H1 (cell line): Measurements from ENCODE around the gene R3HDM2. TPM values are rescaled to one million over a fixed set of nuclear protein-coding genes. Genes with fewer than 3 reads are reported as not detected.
A peak's percentile ranks its signal among the peaks of the same experiment; 100 is the strongest.

ENCODE experiments used
- CTCF ChIA-PET: fragments of 300-600 bp; sonication (Branson Sonifier 250); formaldehyde crosslinking; loops from one replicate; lab custom pipeline; 2021; ENCODE audit not compliant: partially characterized antibody; lab: Charles Lee
- POLR2A ChIA-PET: fragments of 300-600 bp; sonication (Branson Sonifier 250); formaldehyde crosslinking; loops from one replicate; lab custom pipeline; 2021; ENCODE audit warnings: inconsistent platforms; ENCODE audit not compliant: partially characterized antibody; lab: Charles Lee
- DNase-seq, 2 experiments: peaks; one replicate each; pipeline versions ENCODE4 v3.0.0 to v3.0.0-alpha.2; 2010 to 2022; ENCODE audit warnings: low spot score in 2 of 2, low read depth in 1 of 2, mixed read lengths in 1 of 2
- FAIRE-seq: peaks from 2 replicates; lab custom pipeline; 2011; peaks lifted over from hg19 to GRCh38; lab: Jason Lieb, UNC
- H2AFZ ChIP-seq: 2 replicates; pipeline ENCODE4 v1.8.1; 2012; ENCODE audit warnings: low read length, inconsistent platforms
- H2AK5ac ChIP-seq: 2 replicates; pipeline ENCODE4 v1.6.1; 2013; ENCODE audit warnings: low read depth, low read length
- H2BK120ac ChIP-seq: replicated peaks from 2 replicates; pipeline ENCODE3; 2013; ENCODE audit warnings: low read depth, low read length, inconsistent platforms
- H2BK12ac ChIP-seq: 2 replicates; pipeline ENCODE4 v1.6.1; 2013; ENCODE audit warnings: low read depth, low read length
- H2BK15ac ChIP-seq: 2 replicates; pipeline ENCODE4 v1.6.1; 2013; ENCODE audit warnings: low read length
- H2BK20ac ChIP-seq: 2 replicates; pipeline ENCODE4 v1.6.1; 2013; ENCODE audit warnings: low read length
- H2BK5ac ChIP-seq: 2 replicates; pipeline ENCODE4 v1.6.1; 2013; ENCODE audit warnings: low read depth, low read length
- H3K14ac ChIP-seq: 2 replicates; pipeline ENCODE4 v1.6.1; 2013; ENCODE audit warnings: inconsistent platforms; ENCODE audit not compliant: insufficient read length
- H3K18ac ChIP-seq: 2 replicates; pipeline ENCODE4 v1.6.1; 2013; ENCODE audit warnings: low read length; ENCODE audit errors: extremely low read depth
- H3K23ac ChIP-seq: 2 replicates; pipeline ENCODE4 v1.6.1; 2013; ENCODE audit warnings: inconsistent platforms; ENCODE audit not compliant: insufficient read length
- H3K23me2 ChIP-seq: 2 replicates; pipeline ENCODE4 v1.6.1; 2013; ENCODE audit warnings: low read depth, low read length
- H3K27ac ChIP-seq: 2 replicates; pipeline ENCODE4 v1.6.1; 2011; ENCODE audit warnings: low read depth, low read length, inconsistent platforms
- H3K27me3 ChIP-seq, 4 experiments: replicated peaks in 1 of 4; 1 replicate in 1 of 4; 2 replicates in 3 of 4; pipeline versions ENCODE4 v1.6.1 to v1.8.1; 2011 to 2013; ENCODE audit warnings: low read length in 3 of 4, mild to moderate bottlenecking in 3 of 4, inconsistent platforms in 2 of 4, mixed read lengths in 2 of 4, moderate library complexity in 1 of 4; ENCODE audit not compliant: control insufficient read depth in 3 of 4, insufficient read depth in 3 of 4; ENCODE audit errors: extremely low read depth in 1 of 4
- H3K36me3 ChIP-seq, 4 experiments: 2 replicates each; pipeline versions ENCODE4 v1.6.1 to v1.8.1; 2011 to 2013; ENCODE audit warnings: mild to moderate bottlenecking in 4 of 4, low read length in 3 of 4, moderate library complexity in 2 of 4, control low read depth in 1 of 4, inconsistent platforms in 1 of 4; ENCODE audit not compliant: insufficient read depth in 4 of 4, control insufficient read depth in 2 of 4
- H3K4ac ChIP-seq: replicated peaks from 2 replicates; pipeline ENCODE3; 2013; ENCODE audit warnings: low read length, low read depth, mixed read lengths, inconsistent platforms; ENCODE audit not compliant: insufficient read length
- H3K4me1 ChIP-seq, 4 experiments: replicated peaks in 1 of 4; 1 replicate in 1 of 4; 2 replicates in 3 of 4; pipeline versions ENCODE4 v1.6.1 to v1.8.1; 2011 to 2013; ENCODE audit warnings: low read length in 3 of 4, inconsistent platforms in 2 of 4, mixed read lengths in 1 of 4; ENCODE audit not compliant: insufficient read depth in 4 of 4, control insufficient read depth in 3 of 4
- H3K4me2 ChIP-seq, 2 experiments: 2 replicates each; pipeline versions ENCODE4 v1.6.1 to v1.8.1; 2011 to 2013; ENCODE audit warnings: low read depth in 2 of 2, low read length in 2 of 2, control low read depth in 1 of 2, inconsistent platforms in 1 of 2, mild to moderate bottlenecking in 1 of 2; ENCODE audit not compliant: insufficient read depth in 1 of 2
- H3K4me3 ChIP-seq, 4 experiments: fragments of 200-600, 300-600 bp in 1 of 4; sonication (generic), shearing (Covaris generic), sonication (Bioruptor Twin) in 1 of 4; 2 replicates each; pipeline versions ENCODE4 v1.5.1 to v1.8.1; 2011 to 2016; ENCODE audit warnings: low read length in 4 of 4, low read depth in 3 of 4, control low read depth in 2 of 4, inconsistent platforms in 2 of 4, mild to moderate bottlenecking in 2 of 4, mixed read lengths in 1 of 4, moderate library complexity in 1 of 4; ENCODE audit not compliant: insufficient read depth in 2 of 4; ENCODE audit errors: extremely low read depth in 1 of 4
- H3K56ac ChIP-seq: replicated peaks from 2 replicates; pipeline ENCODE3; 2013; ENCODE audit warnings: low read depth, mild to moderate bottlenecking, mixed read lengths, low read length, inconsistent platforms; ENCODE audit not compliant: insufficient read length
- H3K79me1 ChIP-seq: 2 replicates; pipeline ENCODE4 v1.6.1; 2013; ENCODE audit warnings: low read depth, low read length, control low read depth
- H3K79me2 ChIP-seq, 2 experiments: 2 replicates each; pipeline versions ENCODE4 v1.6.1 to v1.8.1; 2012 to 2013; ENCODE audit warnings: low read length in 2 of 2, mild to moderate bottlenecking in 2 of 2, inconsistent platforms in 1 of 2; ENCODE audit not compliant: insufficient read depth in 2 of 2, control insufficient read depth in 1 of 2
- H3K9ac ChIP-seq, 4 experiments: replicated peaks in 1 of 4; 1 replicate in 1 of 4; 2 replicates in 3 of 4; pipeline versions ENCODE4 v1.6.1 to v1.8.1; 2011 to 2013; ENCODE audit warnings: low read depth in 3 of 4, low read length in 3 of 4, control low read depth in 2 of 4, mild to moderate bottlenecking in 2 of 4, moderate library complexity in 2 of 4, inconsistent platforms in 1 of 4; ENCODE audit errors: extremely low read depth in 1 of 4
- H3K9me3 ChIP-seq, 2 experiments: 2 replicates each; pipeline versions ENCODE4 v1.6.1 to v1.8.1; 2012 to 2013; ENCODE audit warnings: mild to moderate bottlenecking in 2 of 2, moderate library complexity in 2 of 2, control low read depth in 1 of 2, inconsistent platforms in 1 of 2, low read depth in 1 of 2, low read length in 1 of 2, mixed read lengths in 1 of 2; ENCODE audit not compliant: insufficient read depth in 2 of 2
- H4K20me1 ChIP-seq, 2 experiments: replicated peaks in 1 of 2; 2 replicates each; pipeline versions ENCODE3 to v1.8.1; 2011 to 2013; ENCODE audit warnings: inconsistent platforms in 2 of 2, low read length in 2 of 2, mild to moderate bottlenecking in 1 of 2; ENCODE audit not compliant: insufficient read depth in 2 of 2, control insufficient read depth in 1 of 2
- H4K5ac ChIP-seq: 2 replicates; pipeline ENCODE4 v1.6.1; 2013; ENCODE audit warnings: low read length, low read depth, mixed read lengths, inconsistent platforms; ENCODE audit not compliant: insufficient read length
- H4K8ac ChIP-seq: 2 replicates; pipeline ENCODE4 v1.8.0; 2013; ENCODE audit warnings: mild to moderate bottlenecking, moderate library complexity, low read length, inconsistent platforms; ENCODE audit not compliant: insufficient read depth; ENCODE audit errors: extremely low read depth
- H4K91ac ChIP-seq: replicated peaks from 2 replicates; pipeline ENCODE3; 2013; ENCODE audit warnings: low read length, mixed read lengths, inconsistent platforms; ENCODE audit not compliant: insufficient read length
- CEBPB ChIP-seq: IDR thresholded peaks from 2 replicates; pipeline ENCODE4 v1.6.1; 2012; ENCODE audit warnings: low read depth, low read length
- KDM1A ChIP-seq: fragments of 200-600, 300-600 bp; sonication (generic); IDR thresholded peaks from 2 replicates; pipeline ENCODE4 v1.7.1; 2016; ENCODE audit warnings: mild to moderate bottlenecking, low read length, borderline replicate concordance
- YY1 ChIP-seq: IDR thresholded peaks from 2 replicates; pipeline ENCODE4 v1.6.1; 2011; ENCODE audit warnings: low read depth, mild to moderate bottlenecking, low read length
- WGBS, 2 experiments: shearing (Covaris generic) in 1 of 2; methylation state at CpG; one replicate each; pipeline versions ENCODE4 v1.1.6 to v1.1.7; 2013 to 2015; ENCODE audit warnings: low lambda C conversion rate in 2 of 2, mixed read lengths in 2 of 2, inconsistent platforms in 1 of 2, low coverage in 1 of 2, missing lambda C conversion rate in 1 of 2; ENCODE audit not compliant: insufficient replicate concordance in 2 of 2, insufficient coverage in 1 of 2, insufficient read length in 1 of 2; ENCODE audit errors: extremely low coverage in 1 of 2, missing lambda C conversion rate in 1 of 2; 5-methylcytosine and 5-hydroxymethylcytosine counted together
- polyA plus RNA-seq, 7 experiments: library from polyadenylated mRNA; depleted of rRNA in 3 of 7; stranded (reverse) in 5 of 7; unstranded in 2 of 7; fragments of >200 nt in 5 of 7; fragments of 200-250 nt in 2 of 7; gene quantifications; 1 replicate in 5 of 7; 2 replicates in 1 of 7; 4 replicates in 1 of 7; pipeline versions ENCODE4 v1.2.1 to v1.2.3, GENCODE V29; 2011 to 2013; ENCODE audit warnings: missing spikeins in 2 of 7, mixed read lengths in 2 of 7
- total RNA-seq: library from RNA; stranded (reverse); fragmentation: NEBNext Ultra II Directional; extraction: Animal tissue kit (Norgen Biotek cat#: 25700); gene quantifications from 2 replicates; pipeline ENCODE4 v1.2.1, GENCODE V29; 2021

The R3HDM2 gene
- total and polyA plus RNA-seq, 2 of the 8 experiments (the other 6 are each of a cell fraction or from before 2014, with no cell fraction given) = 25.6 to 27.0 TPM

DNA sequence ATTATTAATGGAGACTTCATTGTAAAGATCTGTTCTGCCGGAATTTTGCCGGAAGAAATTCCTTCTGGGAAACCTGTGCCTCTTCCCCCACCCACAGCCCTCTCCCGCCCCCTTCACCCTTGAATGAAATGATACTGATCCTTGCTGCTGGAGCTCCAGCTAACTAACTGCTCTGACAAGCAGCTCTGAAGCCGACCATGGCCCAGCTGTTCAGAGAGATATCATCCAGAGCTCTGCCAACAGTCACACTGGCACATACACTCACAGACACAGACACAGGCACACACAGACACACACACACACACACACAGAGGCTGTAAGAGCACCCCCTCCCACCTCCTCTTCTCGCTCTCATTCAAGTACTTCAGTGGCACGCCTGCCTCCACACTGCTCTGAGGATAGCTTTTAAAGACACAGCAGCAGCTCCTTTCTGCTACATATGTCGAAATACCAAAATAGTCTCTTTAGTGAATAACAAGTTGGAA lies 88.6 kb downstream of the R3HDM2 start:
- H2AFZ ChIP-seq = no peak overlapping the region
- peak; percentile 7 for FAIRE-seq
- H3K23me2 ChIP-seq = no peaks in the 10 kb centered on the region
- no peaks in the 10 kb centered on the region for H3K36me3 ChIP-seq
- peak; percentile 21 to 59 for DNase-seq
- no peak overlapping the region for H3K4ac ChIP-seq
- H3K27me3 ChIP-seq = no peaks in the 10 kb centered on the region
- no peaks in the 10 kb centered on the region for H4K20me1 ChIP-seq
- TF ChIP-seq YY1 (0 out of 2 replicates have a peak, but pooled peaks have one; percentile 22), KDM1A (no peak), CEBPB (peak; percentile 65)
- H2AK5ac ChIP-seq = no peak overlapping the region
- no peak overlapping the region for H4K91ac ChIP-seq
- no peak overlapping the region for H2BK20ac ChIP-seq
- no peak overlapping the region for H4K5ac ChIP-seq
- H3K27ac ChIP-seq = no peak overlapping the region
- no peak overlapping the region for H2BK15ac ChIP-seq
- H3K9me3 ChIP-seq = no peaks in the 10 kb centered on the region
- H3K9ac ChIP-seq = no peak overlapping the region
- H3K56ac ChIP-seq = no peak overlapping the region
- H3K23ac ChIP-seq = no peak overlapping the region
- 45% methylated on average over 7 of the region's 7 CpGs; no CpG with 5 or more reads in 1 of the 2 experiments for WGBS, 2 experiments
- no peak overlapping the region for H2BK120ac ChIP-seq
- ChIA-PET POLR2A (interaction anchor here (0.7 to 3.9 kb wide), 13 partner anchors 8 to 175 kb away, joined by 3 to 31 read pairs (median 3); partner anchors contain the start of gene INHBE), CTCF (interaction anchor here (0.6 to 3.9 kb wide), 15 partner anchors 8 to 1078 kb away, joined by 3 to 16 read pairs (median 4); partner anchors contain the start of gene INHBE)
- peak overlapping the region in 1 of 4 experiments; percentile 19; a peak in 1 of 8 replicates for H3K4me3 ChIP-seq
- H3K4me2 ChIP-seq = peak overlapping the region; percentile 28 to 39; a peak in 3 of 4 replicates
- no peak overlapping the region for H3K14ac ChIP-seq
- H4K8ac ChIP-seq = no peak overlapping the region
- no peaks in the 10 kb centered on the region for H3K79me2 ChIP-seq
- H2BK5ac ChIP-seq = no peak overlapping the region
- peaks cover 0 to 3% (median 1%) of the 10 kb centered on the region in 4 experiments; a peak in 2 of 7 replicates for H3K4me1 ChIP-seq
- no peaks in the 10 kb centered on the region for H3K79me1 ChIP-seq
- no peak overlapping the region for H2BK12ac ChIP-seq
- no peak overlapping the region for H3K18ac ChIP-seq
